Effector CD8-positive, alpha-beta T cell (primary cell): ENCODE measurements around the gene ITCH.
"Not testable (repeated sequence)": the region's sequence is repeated elsewhere in the genome, so short reads cannot be mapped to it uniquely, and the experiment has no call there.

Experiments used
- DNase-seq: peaks from one replicate; lab custom pipeline; 2025; lab: John Stamatoyannopoulos, UW

The ITCH gene

DNA sequence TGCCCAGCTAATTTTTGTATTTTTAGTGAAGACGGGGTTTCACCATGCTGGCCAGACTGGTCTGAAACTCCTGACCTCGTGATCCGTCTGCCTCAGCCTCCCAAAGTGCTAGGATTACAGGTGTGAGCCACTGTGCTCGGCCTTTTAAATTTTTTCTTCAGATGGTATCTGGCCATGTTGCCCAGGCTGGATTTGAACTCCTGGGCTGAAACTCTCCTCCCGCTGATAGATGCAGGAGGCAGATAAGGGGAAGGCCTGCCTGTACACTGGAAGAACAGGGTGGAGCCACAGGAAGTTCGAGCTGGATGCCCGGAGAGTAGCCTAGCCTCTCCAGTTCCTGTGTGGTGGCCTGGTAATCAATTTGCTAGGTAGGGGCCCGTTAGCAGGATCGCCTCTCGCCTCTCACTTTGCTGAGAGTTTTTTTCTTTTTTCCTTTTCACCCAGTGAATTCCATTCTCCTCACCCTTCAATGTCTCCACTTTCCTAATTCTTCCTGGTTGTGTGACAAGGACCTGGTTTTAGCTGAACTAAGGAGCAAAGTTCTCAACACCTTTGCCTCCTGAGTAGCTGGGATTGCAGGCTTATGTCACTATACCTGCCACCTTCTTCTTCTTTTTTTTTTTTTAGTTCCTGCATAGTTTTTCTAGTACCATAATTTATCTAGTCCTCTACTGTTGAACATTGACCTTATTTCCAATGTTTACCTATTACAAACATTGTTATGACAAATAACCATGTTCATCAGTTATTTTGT lies 19.4 kb upstream of the ITCH start:
- DNase-seq: no peak

DNA sequence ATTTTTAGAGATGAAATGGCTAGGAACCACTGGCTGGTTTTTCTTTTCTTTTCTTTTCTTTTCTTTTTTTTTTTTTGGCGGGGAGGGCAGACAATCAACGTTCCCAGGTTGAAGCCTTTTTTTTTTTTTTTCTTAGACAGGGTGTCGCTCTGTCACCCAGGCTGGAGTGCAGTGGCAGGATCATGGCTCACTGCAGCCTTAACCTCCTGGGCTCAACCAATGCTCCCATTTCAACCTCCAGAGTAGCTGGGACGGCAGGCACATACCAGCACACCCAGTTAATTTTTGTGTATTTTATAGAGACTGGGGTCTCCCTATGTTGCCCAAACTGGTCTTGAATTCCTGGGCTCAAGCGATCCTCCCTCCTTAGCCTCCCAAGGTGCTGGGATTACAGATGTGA lies 18.8 kb upstream of the ITCH start:
- DNase-seq: no peak

DNA sequence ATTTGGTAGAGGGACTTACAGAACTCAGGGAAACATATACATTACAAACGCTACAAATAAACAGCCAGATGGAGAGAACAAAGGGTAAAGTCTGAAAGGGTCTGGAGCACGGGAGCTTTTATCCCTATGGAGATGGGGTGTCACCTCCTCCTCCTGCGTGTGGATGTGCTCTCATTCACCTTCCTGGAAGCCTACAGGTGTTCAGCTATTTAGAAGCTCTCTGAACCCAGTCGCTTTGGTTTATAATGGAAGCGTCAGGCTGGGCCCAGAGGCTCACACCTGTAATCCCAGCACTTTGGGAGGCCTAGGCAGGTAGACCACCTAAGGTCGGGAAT lies 17.7 kb upstream of the ITCH start:
- no peak for DNase-seq

- DNase-seq: not testable (repeated sequence)
Measured at GRCh38 chr20:34345839-34346532, 17.1 kb upstream of the ITCH start.

- DNase-seq: not testable (repeated sequence)
Measured at GRCh38 chr20:34346533-34346865, 16.6 kb upstream of the ITCH start.

DNA sequence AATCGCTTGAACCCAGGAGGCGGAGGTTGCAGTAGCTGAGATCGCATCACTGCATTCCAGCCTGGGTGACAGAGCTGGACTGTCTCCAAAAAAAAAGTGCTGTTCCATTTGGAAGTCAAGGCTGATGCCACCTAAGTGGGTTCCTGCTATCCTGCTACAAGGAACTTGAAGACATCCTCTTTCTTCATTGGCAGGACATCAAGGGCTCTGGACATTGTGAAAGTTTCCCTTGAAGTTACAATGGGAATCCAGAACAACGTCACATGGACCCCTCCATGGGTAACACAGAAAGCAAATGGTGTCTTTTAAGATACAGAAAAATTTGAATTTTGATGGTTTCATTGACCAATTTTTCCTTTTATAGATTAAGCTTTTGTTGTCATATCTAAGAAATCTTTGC lies 15.5 kb upstream of the ITCH start:
- DNase-seq: no peak

- DNase-seq: no peak
Measured at GRCh38 chr20:34350095-34350494, 13.0 kb upstream of the ITCH start.

- not testable (repeated sequence) for DNase-seq
Measured at GRCh38 chr20:34353467-34353866, 9.6 kb upstream of the ITCH start.

DNA sequence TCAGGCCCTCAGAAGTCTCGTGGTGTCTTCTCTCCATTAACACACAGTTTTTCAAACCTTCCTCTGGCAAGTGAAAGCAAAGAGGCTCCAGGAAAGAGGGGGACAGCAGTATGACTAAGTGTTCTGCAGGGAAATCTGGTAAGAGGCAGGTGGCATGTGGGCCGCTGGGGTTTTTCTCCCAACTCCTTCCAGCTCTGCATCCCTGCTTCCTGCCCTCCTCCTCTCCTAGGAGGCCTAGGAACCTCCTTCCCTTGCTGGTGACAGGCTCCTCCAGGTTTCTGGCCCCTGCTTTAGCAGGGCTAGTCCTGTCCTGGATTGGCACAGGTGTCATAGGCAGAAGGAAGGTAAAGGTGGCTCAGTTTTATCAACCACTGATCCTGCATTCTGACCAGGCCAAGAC lies 7.6 kb upstream of the ITCH start:
- DNase-seq: no peak

- not testable (repeated sequence) for DNase-seq
Measured at GRCh38 chr20:34359729-34360128, 3.3 kb upstream of the ITCH start.

GRCh38 chr20:34362502-34363061 lies 491 bp upstream of the ITCH start:
- DNase-seq: no peak

- DNase-seq: no peak
Measured at GRCh38 chr20:34363465-34364222, 571 bp downstream of the ITCH start.

DNA sequence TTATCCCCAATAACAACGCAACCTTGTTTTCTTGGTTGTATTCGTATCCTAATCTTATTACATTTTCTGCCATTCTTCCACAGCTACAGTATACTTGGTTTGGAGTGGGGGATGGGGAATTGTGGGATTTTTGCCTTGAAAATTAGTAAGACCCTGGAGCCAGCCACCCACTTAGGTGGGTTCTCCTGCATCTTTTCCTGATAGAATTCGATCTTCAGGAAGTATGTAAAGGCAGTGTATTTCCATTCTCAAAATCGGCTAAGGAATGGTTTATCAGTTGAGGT lies 1.1 kb downstream of the ITCH start:
- no peak for DNase-seq

DNA sequence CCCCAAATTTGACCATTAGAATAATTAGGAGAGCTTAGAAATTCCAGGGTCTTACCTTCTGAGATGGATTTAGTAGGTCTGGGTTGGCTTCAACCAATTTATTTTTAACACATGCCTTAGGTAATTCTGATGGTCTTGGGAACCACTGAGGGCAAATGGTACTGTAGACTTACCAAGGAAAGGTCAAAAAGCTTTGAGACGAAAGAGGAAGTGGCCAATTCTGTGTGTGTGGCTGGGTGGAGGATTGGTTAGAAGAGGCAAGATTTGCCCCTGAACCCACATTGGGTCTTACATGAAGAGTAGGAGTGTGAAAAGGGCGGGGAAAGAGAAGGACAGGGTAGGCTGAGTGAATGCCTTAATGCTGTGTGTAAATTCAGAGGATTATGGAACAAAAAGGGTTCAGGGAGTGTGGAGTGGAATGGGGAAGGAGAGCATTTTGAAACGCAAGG lies 2.7 kb downstream of the ITCH start:
- DNase-seq: no peak

DNA sequence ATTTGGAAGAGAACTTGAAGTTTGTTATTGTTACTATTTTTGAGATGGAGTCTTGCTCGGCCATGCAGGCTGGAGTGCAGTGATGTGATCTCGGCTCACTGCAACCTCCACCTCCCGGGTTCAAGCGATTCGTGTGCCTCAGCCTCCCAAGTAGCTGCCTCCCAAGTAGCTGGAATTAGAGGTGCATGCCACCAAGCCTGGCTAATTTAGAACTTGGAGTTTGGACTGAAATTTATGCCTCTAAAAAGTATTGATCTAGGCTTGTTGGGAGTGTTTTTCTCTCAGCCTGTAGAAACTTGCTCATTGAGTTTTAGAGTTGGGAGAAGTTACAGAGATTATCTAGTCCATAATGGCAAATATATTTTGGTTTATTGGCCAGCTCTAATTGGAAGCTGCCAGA lies 4.1 kb downstream of the ITCH start:
- DNase-seq: no peak

GRCh38 chr20:34367911-34368310 lies 4.8 kb downstream of the ITCH start:
- DNase-seq: not testable (repeated sequence)

DNA sequence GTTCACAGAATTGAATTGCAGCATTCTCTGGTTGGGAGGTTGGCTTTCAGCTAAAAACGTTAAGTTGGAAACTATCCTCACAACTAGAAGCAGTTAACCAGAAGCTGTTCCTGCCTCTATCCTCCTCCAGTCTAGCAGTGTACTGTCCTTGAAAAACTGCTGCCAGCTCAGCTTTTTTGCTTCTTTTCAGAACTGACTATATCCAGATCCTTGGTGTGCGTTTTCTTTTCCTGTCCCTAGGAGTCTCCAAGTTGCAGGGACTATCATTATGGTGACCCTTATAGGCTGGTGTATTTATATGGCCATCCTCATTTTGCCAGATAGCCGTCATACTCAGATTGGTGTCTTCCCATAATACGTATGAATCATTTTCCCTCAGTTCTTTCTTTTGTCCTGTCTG lies 5.5 kb downstream of the ITCH start:
- no peak for DNase-seq

GRCh38 chr20:34369265-34369664 lies 6.2 kb downstream of the ITCH start:
- no peak for DNase-seq

GRCh38 chr20:34370062-34370461 lies 7.0 kb downstream of the ITCH start:
- no peak for DNase-seq

DNA sequence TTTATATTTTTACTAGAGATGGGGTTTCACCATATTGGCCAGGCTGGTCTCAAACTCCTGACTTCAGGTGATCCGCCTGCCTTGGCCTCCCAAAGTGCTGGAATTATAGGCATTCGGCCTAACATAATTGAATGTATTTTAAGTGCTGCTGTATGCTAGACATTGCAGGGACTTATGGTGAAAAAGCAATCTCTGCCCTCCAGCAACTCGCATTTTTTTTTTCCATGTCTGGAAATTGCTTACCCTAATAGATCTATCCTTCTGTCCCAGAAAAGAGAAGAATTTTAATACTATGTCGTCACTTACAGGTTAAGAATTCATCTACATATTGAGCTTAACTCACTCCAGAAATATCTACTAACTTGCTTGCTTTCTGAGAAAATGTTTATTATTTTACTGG lies 10.4 kb downstream of the ITCH start:
- no peak for DNase-seq

DNA sequence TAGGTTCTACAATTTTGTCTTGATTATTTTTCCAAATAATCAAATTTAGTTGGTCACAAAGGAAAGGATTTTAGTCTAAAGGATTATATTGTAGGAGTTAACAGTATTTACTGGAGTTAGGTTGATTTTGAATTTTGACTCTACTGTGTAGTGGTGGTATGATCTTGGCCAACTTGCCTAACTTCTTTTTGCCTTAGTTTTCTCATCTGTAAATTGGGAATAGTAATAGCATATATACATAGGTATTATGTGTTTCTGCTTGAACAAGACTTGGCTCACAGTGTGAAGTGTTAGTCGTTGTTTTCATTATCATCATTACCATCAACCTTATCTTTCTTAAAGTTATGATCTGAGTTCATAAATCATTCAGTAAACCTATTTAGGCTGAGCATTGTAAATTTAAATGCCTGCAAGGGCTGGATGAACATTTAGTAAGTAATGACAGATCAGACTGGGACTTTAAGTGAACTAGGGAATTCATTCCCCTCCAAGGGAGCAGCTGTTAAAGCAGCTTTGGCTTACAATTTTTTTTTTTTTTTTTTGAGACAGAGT lies 11.2 kb downstream of the ITCH start:
- DNase-seq: no peak

- DNase-seq: no peak
Measured at GRCh38 chr20:34375977-34376430, 12.9 kb downstream of the ITCH start.
